SW 1271 (cell line): ENCODE results near the gene ATP7A.
A peak's percentile ranks its signal among the peaks of the same experiment; 100 is the strongest.

Experiments
- DNase-seq, 2 experiments: peaks; one replicate each; lab custom pipeline; 2025; lab: John Stamatoyannopoulos, UW

Gene ATP7A

GRCh38 chrX:77945910-77946545 is 35.5 kb downstream of the ATP7A start:
- no peak for DNase-seq

- DNase-seq = no peak
Measured at GRCh38 chrX:77946571-77946970, 36.1 kb downstream of the ATP7A start.

DNA sequence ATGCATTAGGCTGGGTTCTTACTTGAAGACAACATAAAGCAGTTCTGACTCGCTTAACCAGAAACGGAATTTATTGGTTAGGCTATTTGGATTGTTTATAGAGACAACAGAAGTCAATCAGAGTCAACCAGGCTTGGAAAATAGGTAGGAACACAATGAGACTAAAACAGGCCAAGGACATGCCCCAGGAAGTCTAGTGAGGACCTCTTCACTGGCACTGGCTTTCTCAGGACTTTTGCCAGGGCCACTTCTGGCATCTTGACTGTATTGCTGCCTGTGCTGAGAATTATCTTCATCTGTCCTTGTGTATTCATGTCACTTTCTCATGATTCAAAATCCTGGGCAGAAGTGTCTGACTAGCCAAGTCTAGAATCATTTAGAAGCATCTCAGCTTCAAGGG is 39.3 kb downstream of the ATP7A start:
- DNase-seq = no peak

DNA sequence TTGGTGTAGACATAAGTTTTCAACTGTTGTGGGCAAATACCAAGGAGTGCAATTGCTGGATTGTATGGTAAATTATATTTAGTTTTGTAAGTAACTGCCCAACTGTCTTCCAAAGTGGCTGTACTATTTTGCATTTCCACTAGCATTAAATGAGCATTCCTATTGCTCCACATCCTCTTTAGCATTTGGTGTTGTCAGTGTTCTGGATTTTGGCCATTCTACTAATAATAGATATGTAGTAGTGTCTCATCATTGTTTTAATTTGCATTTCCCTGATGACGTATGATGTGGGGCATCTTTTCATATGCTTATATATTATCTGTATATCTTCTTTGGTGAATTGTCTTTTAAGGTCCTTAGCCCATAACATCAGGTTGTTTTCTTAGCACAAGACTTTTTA is 41.7 kb downstream of the ATP7A start:
- no peak for DNase-seq

GRCh38 chrX:77953302-77953701 is 42.8 kb downstream of the ATP7A start:
- no peak for DNase-seq

GRCh38 chrX:77953708-77954107 is 43.2 kb downstream of the ATP7A start:
- DNase-seq = no peak

GRCh38 chrX:77960567-77960966 is 50.1 kb downstream of the ATP7A start:
- DNase-seq = no peak

DNA sequence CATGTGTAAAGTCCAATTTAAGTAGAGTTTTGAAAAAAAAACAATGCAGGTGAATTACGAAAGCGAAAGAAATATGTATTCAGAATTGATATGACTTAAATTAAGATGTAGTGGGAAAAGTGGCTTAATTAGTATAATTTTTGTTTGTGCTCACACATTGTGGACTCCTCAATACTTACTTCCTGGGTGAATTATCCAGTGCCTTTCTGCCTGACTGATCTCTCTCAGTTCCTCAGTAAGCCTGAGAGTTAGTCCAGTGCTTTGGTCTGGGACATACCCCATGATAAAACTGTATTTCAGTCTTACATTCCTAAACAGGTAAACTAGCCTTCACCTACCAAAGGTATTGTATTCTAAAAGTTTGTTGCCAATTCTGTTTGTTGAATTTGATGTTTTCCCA is 50.6 kb downstream of the ATP7A start:
- DNase-seq = no peak

- no peak for DNase-seq
Measured at GRCh38 chrX:77962068-77962902, 51.8 kb downstream of the ATP7A start.

GRCh38 chrX:77966361-77966760 is 55.9 kb downstream of the ATP7A start:
- DNase-seq = no peak

DNA sequence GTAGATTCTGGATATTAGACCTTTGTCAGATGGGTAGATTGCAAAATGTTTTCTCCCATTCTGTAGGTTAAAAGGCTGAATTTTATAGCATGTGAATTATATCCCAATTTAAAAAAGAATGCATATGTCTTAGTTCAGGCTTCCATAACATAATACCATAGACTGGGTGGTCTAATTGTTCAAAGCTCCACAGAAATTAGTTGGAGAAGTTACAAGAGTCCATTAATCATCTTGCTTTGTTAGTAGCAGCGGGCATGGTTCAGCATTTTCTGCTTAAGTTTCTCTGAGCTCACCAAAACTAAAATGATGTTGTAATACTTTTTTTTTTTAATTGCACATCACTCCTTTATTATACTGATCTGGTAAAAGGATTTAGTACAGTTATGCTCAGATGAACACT is 57.1 kb downstream of the ATP7A start:
- DNase-seq = no peak

- no peak for DNase-seq
Measured at GRCh38 chrX:77969538-77969937, 59.0 kb downstream of the ATP7A start, which contains the start of gene PGAM4. Gene PGAM4, minus strand, starts transcription at chrX:77969638. Its CDS starts 0 bp downstream, at chrX:77969638.

DNA sequence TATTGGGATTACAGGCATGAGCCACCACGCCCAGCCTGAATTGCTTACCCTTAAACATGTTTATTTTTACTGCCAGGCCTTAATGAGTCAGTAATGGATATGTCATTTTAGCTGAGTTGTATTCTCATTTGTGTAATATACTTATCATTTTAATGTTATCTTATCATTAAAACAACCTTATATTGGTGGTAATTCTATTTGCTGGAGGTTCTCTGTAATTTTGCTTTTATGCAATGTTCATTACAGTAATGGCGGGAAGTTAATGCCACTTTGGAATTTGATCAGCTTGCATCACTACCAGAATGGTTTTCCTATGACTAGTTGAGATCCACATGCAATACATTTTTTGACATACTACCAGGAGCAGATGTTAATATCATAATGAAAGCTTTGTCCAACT is 65.3 kb downstream of the ATP7A start:
- no peak for DNase-seq

DNA sequence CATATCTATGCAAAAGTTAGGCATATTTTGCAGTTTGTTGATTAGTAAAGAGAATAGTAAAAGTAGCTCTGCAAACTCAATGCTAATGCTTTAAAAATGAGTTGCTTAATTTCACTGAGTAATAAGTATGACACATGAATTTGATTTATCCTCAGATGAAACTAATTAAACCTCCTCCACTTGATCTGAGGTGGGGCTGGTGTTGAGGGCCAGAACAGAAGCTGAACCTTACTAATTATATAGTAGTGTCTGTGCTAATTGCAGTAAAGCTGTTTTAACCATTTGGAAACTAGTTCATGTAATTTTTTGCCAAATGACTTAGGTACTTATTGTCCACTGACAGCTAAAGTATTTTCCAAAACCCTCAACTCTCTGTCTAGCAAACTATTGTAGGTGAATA is 66.6 kb downstream of the ATP7A start:
- no peak for DNase-seq

- no peak for DNase-seq
Measured at GRCh38 chrX:77977518-77977917, 67.0 kb downstream of the ATP7A start.

DNA sequence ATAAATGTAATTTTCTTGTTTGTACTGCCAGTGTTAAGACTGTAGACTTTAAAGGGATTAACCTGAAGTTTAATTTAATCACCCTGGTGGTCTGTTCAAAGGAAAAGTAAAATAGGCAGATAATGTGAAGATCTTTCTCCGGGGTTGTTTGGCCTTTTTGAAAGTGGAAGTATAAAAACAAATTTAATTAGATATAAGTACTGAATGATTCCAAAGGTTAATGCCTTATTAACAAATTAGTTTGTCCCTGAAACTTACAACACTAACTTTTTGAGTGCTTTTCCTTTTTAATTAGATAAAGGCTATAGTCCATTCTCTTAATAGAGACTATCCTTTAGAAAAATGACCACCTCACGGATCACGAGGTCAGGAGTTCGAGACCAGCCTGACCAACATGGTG is 69.4 kb downstream of the ATP7A start:
- no peak for DNase-seq

DNA sequence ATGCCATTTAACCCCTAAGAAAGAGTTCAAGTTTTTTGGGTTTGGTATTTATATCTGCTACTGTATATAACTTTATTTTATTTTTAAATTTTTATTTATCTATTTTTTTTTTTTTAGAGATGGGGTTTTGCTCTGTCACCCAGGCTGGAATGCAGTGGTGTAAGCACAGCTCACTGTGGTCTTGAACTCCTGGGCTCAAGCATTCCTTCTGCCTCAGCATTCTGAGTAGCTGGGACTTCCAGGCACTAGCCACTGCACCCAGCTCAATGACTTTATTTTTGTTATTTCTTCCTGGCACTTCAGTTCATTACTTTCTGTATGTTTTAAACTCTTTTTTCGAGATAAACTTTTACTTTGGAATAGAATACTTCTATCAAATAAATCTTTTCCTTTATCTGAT is 101.4 kb downstream of the ATP7A start:
- no peak for DNase-seq

GRCh38 chrX:78019586-78020483 is 109.3 kb downstream of the ATP7A start:
- DNase-seq = no peak

DNA sequence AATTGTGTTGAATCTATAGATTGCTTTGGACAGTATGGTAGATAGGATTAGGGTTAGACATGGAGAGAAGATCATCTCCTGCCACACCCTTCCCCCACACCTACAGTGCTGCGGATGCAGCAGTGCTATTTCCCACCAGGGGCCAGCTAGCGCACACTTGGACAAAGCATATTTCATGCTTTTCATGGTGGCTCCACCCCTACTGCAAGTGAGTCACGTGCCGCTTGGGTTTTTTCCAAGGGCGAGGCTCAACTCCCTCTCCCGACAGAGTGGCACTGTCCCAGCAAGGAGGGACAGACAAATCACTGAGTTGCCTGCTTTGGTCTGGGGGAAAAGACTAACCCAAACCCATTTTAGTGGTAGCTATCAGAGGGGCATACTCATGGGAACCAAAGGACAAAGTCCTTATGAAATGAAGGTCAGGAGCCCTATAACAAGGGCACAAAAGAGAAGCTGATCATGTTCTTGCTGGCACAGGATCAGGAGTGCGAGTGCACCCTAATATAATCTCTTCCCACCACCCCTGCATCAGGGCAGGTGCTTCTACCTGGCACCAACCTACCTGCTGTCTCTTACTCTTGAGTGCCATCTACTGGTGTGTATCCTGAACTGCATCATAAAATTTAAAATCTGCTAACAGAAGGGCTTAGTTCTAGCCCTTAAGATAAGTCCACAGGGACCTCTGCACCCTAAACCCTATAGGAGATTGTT is 114.0 kb downstream of the ATP7A start:
- DNase-seq = no peak

DNA sequence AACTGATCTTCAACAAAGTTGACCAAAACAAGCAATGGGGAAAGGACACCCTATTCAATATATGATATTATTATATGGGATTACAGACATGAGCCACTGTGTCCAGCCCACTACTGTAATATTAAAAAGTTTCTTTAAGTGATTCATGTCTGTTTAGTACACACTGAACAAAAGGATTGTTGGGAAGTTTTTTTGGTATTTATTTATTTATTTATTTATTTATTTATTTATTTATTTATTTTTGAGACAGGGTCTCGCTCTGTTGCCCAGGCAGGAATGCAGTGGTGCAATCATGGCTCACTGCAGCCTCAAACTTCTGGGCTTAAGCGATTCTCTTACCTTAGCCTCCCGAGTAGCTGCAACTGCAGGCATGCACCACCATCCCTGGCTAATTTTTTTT is 117.3 kb downstream of the ATP7A start:
- DNase-seq = no peak

GRCh38 chrX:78029663-78030062 is 119.2 kb downstream of the ATP7A start:
- DNase-seq = peak in 1 of 2 experiments; percentile 1

GRCh38 chrX:78035061-78035460 is 124.6 kb downstream of the ATP7A start:
- no peak for DNase-seq
